ENCODE measurements around the gene UNC13D. TPM values are rescaled to one million over a fixed set of nuclear protein-coding genes. Genes with fewer than 3 reads are reported as not detected.
"Not testable (repeated sequence)": the region's sequence is repeated elsewhere in the genome, so short reads cannot be mapped to it uniquely, and the experiment has no call there.

Gene UNC13D
- total RNA-seq, 1 donor from 2014 or later, result 7.3 TPM

- DNase-seq (ENCODE audit: low read depth, low spot score), result no peak
These were observed 22.7 kb downstream of the UNC13D start for GRCh38 chr17:75821552-75821951.

- no peak for DNase-seq (ENCODE audit: low read depth, low spot score)
These were observed 23.8 kb downstream of the UNC13D start for GRCh38 chr17:75820094-75821080.

GRCh38 chr17:75819678-75820077 is 24.5 kb downstream of the UNC13D start:
- DNase-seq (ENCODE audit: low read depth, low spot score), result no peak

GRCh38 chr17:75819116-75819515 is 25.1 kb downstream of the UNC13D start:
- DNase-seq (ENCODE audit: low read depth, low spot score), result no peak

GRCh38 chr17:75818326-75818885 is 25.8 kb downstream of the UNC13D start:
- no peak for DNase-seq (ENCODE audit: low read depth, low spot score)

GRCh38 chr17:75817571-75817970 is 26.6 kb downstream of the UNC13D start:
- no peak for DNase-seq (ENCODE audit: low read depth, low spot score)

GRCh38 chr17:75816693-75817092 is 27.5 kb downstream of the UNC13D start:
- DNase-seq (ENCODE audit: low read depth, low spot score), result no peak

- no peak for DNase-seq (ENCODE audit: low read depth, low spot score)
These were observed 28.8 kb downstream of the UNC13D start for GRCh38 chr17:75815399-75815798.

GRCh38 chr17:75814900-75815373 is 29.3 kb downstream of the UNC13D start:
- DNase-seq (ENCODE audit: low read depth, low spot score), result peak; percentile 47

GRCh38 chr17:75814021-75814395 is 30.2 kb downstream of the UNC13D start:
- no peak for DNase-seq (ENCODE audit: low read depth, low spot score)

GRCh38 chr17:75813081-75814020 is 30.9 kb downstream of the UNC13D start:
- no peak for DNase-seq (ENCODE audit: low read depth, low spot score)

GRCh38 chr17:75812096-75813013 is 31.8 kb downstream of the UNC13D start:
- DNase-seq (ENCODE audit: low read depth, low spot score), result no peak

- DNase-seq (ENCODE audit: low read depth, low spot score), result no peak
These were observed 33.0 kb downstream of the UNC13D start for GRCh38 chr17:75811174-75811573.

GRCh38 chr17:75810756-75811155 is 33.4 kb downstream of the UNC13D start:
- not testable (repeated sequence) for DNase-seq (ENCODE audit: low read depth, low spot score)

GRCh38 chr17:75810216-75810615 is 34.0 kb downstream of the UNC13D start:
- DNase-seq (ENCODE audit: low read depth, low spot score), result no peak

GRCh38 chr17:75809631-75810111 is 34.5 kb downstream of the UNC13D start:
- DNase-seq (ENCODE audit: low read depth, low spot score), result no peak

- no peak for DNase-seq (ENCODE audit: low read depth, low spot score)
These were observed 35.1 kb downstream of the UNC13D start for GRCh38 chr17:75808905-75809621.

- no peak for DNase-seq (ENCODE audit: low read depth, low spot score)
These were observed 35.7 kb downstream of the UNC13D start for GRCh38 chr17:75808549-75808904.

- no peak for DNase-seq (ENCODE audit: low read depth, low spot score)
These were observed 36.3 kb downstream of the UNC13D start for GRCh38 chr17:75807861-75808260.

Measured in pulmonary artery endothelial cell (primary cell).